ENCODE measurements around the gene NRG2. TPM values are rescaled to one million over a fixed set of nuclear protein-coding genes. Genes with fewer than 3 reads are reported as not detected.

The NRG2 gene
- polyA plus RNA-seq, 3 donors: 0.01 TPM; not detected in 2

GRCh38 chr5:139982157-139982974 is 60.7 kb downstream of the NRG2 start:
- Histone ChIP-seq H3K27ac (ENCODE audit: low read depth in 1 of 2, low read length in 2 of 2) (no peak overlapping the region), H3K4me2 (replicated peaks; ENCODE audit: extremely low read depth, low read length, poor library complexity, severe bottlenecking) (no peak overlapping the region), H3K27me3 (ENCODE audit: control insufficient read depth in 2 of 2, insufficient read depth in 2 of 2, low read length in 2 of 2) (peaks cover 2 to 6% of the 10 kb centered on the region in 2 donors), H4K20me1 (ENCODE audit: insufficient read depth, low read length) (no peaks in the 10 kb centered on the region), H3K9me3 (replicated peaks in 1 of 2; ENCODE audit: control insufficient read depth in 1 of 2, insufficient read depth in 1 of 2, low read length in 2 of 2) (no peaks in the 10 kb centered on the region), H2AFZ (ENCODE audit: insufficient read depth, low read depth, low read length, poor library complexity, severe bottlenecking) (no peak overlapping the region), H3K4me3 (replicated peaks in 1 of 3; ENCODE audit: low read depth in 2 of 3, low read length in 3 of 3) (no peak overlapping the region), H3K79me2 (ENCODE audit: insufficient read depth, low read length) (no peaks in the 10 kb centered on the region), H3K9ac (ENCODE audit: insufficient read depth, low read length, poor library complexity, severe bottlenecking) (no peak overlapping the region), H3K36me3 (replicated peaks in 1 of 2; ENCODE audit: control insufficient read depth in 1 of 2, insufficient read depth in 2 of 2, low read length in 2 of 2) (no peaks in the 10 kb centered on the region), H3K4me1 (ENCODE audit: control insufficient read depth in 1 of 2, insufficient read depth in 2 of 2, low read length in 2 of 2) (peaks cover 5 to 10% of the 10 kb centered on the region in 2 donors)
- WGBS (ENCODE audit: insufficient coverage): 89% methylated on average over 10 of the region's 15 CpGs
- TF ChIP-seq, protein P1, sequence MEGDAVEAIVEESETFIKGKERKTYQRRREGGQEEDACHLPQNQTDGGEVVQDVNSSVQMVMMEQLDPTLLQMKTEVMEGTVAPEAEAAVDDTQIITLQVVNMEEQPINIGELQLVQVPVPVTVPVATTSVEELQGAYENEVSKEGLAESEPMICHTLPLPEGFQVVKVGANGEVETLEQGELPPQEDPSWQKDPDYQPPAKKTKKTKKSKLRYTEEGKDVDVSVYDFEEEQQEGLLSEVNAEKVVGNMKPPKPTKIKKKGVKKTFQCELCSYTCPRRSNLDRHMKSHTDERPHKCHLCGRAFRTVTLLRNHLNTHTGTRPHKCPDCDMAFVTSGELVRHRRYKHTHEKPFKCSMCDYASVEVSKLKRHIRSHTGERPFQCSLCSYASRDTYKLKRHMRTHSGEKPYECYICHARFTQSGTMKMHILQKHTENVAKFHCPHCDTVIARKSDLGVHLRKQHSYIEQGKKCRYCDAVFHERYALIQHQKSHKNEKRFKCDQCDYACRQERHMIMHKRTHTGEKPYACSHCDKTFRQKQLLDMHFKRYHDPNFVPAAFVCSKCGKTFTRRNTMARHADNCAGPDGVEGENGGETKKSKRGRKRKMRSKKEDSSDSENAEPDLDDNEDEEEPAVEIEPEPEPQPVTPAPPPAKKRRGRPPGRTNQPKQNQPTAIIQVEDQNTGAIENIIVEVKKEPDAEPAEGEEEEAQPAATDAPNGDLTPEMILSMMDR (IDR thresholded peaks at IDR 0.05): no peak
- Mint-ChIP-seq H3K36me3 (no peaks in the 10 kb centered on the region), H3K4me3 (no peak overlapping the region), H3K27me3 (ENCODE audit: low read depth in 3 of 3) (peaks cover 17 to 26% (median 17%) of the 10 kb centered on the region in 3 donors), H3K4me1 (peaks cover 9% of the 10 kb centered on the region), H3K27ac (no peak overlapping the region), H3K9me3 (peaks cover 0 to 1% (median 0%) of the 10 kb centered on the region in 7 donors)
- DNase-seq: no peak
- intact Hi-C loops (cut with micrococcal nuclease): no loop called here

- DNase-seq: no peak
- Histone ChIP-seq H3K9ac (ENCODE audit: insufficient read depth, low read length, poor library complexity, severe bottlenecking) (no peak overlapping the region), H3K4me2 (replicated peaks; ENCODE audit: extremely low read depth, low read length, poor library complexity, severe bottlenecking) (no peak overlapping the region), H3K4me1 (ENCODE audit: control insufficient read depth in 1 of 2, insufficient read depth in 2 of 2, low read length in 2 of 2) (peaks cover 3 to 6% of the 10 kb centered on the region in 2 donors), H3K27me3 (ENCODE audit: control insufficient read depth in 2 of 2, insufficient read depth in 2 of 2, low read length in 2 of 2) (peaks cover 4 to 17% of the 10 kb centered on the region in 2 donors), H3K9me3 (replicated peaks in 1 of 2; ENCODE audit: control insufficient read depth in 1 of 2, insufficient read depth in 1 of 2, low read length in 2 of 2) (no peaks in the 10 kb centered on the region), H4K20me1 (ENCODE audit: insufficient read depth, low read length) (no peaks in the 10 kb centered on the region), H3K79me2 (ENCODE audit: insufficient read depth, low read length) (no peaks in the 10 kb centered on the region), H3K27ac (ENCODE audit: low read depth in 1 of 2, low read length in 2 of 2) (no peak overlapping the region), H2AFZ (ENCODE audit: insufficient read depth, low read depth, low read length, poor library complexity, severe bottlenecking) (no peak overlapping the region), H3K4me3 (replicated peaks in 1 of 3; ENCODE audit: low read depth in 2 of 3, low read length in 3 of 3) (no peak overlapping the region), H3K36me3 (replicated peaks in 1 of 2; ENCODE audit: control insufficient read depth in 1 of 2, insufficient read depth in 2 of 2, low read length in 2 of 2) (no peaks in the 10 kb centered on the region)
- H3K4me1 Mint-ChIP-seq: peaks cover 6% of the 10 kb centered on the region
- H3K27me3 Mint-ChIP-seq (ENCODE audit: low read depth in 3 of 3): peaks cover 18 to 22% (median 19%) of the 10 kb centered on the region in 3 donors
- peaks cover 0 to 1% (median 0%) of the 10 kb centered on the region in 7 donors for H3K9me3 Mint-ChIP-seq
- intact Hi-C loops (cut with micrococcal nuclease): no loop called here
- no peaks in the 10 kb centered on the region for H3K36me3 Mint-ChIP-seq
- TF ChIP-seq, protein P1 (IDR thresholded peaks at IDR 0.05): no peak
- H3K4me3 Mint-ChIP-seq: no peak overlapping the region
- WGBS (ENCODE audit: insufficient coverage): 88% methylated on average over 2 of the region's 3 CpGs
- H3K27ac Mint-ChIP-seq: no peak overlapping the region
These were observed 62.3 kb downstream of the NRG2 start for GRCh38 chr5:139980765-139981164.
